Activated CD4-positive, alpha-beta T cell treated with anti-CD3 and anti-CD28 coated beads for 1 hour (primary cell): ENCODE measurements around the gene PTPRG.

Source experiments
- DNase-seq: peaks from one replicate; pipeline ENCODE4 v3.0.0-alpha.2; 2020

PTPRG gene

DNA sequence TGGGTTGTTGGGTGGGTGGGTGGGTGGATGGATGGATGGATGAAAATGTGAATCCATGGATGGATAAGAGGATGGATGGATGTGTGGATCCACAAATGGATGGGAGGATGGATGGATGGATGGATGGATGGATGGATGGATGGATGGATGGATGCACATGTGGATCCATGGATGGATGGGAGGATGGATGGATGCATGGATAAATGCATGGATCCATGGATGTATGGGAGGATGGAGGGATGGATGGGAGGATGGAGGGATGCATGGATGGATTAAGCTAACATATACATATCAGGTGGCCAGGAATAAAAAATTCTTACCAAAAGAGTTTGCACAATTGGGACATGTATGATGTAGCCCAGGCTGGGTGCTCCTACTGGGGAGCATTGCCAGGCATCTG, 616.7 kb downstream of the PTPRG start:
- DNase-seq = no peak

DNA sequence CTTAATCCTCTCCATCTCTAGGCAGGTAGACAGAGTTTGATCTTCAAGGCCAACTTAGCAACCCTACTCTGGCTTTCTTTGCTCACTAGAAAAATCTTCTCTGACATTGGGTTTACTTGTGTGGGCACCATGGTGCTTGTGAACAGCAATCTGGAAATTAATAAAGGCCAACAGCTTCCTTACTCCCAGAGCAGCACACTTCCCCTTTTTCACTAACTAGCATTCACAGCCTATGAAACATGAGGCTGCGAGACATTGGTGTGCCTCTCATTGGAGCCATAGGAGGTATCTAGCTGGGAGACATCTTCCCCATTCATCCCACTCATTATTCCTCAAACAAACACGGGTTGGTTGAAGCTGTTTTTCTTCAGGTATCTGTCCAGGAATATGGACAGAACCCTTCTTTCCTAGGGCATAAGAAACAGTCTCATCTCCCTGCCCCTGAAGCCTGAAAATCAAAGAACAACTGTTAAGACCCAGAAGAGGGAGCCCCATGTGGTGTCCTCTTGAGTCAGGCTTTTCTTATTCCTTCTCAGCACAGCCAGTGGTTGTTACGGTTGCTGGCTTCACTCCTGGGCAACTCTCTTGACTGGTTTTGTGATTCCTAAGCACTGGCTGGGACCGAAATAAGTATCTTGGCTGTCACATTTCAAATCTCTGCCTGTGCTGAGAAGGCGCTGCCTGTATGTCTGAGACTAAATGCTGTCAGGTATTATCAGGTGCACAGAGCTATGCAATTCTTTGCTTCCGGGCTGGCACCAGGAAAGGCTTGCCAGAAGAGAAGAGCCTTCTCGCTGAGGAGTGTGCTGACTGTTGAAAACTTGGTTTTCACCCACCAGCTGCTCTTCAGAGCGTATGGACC, 617.6 kb downstream of the PTPRG start:
- DNase-seq = no peak

- no peak for DNase-seq
These were observed 619.1 kb downstream of the PTPRG start for GRCh38 chr3:62180514-62180913.

DNA sequence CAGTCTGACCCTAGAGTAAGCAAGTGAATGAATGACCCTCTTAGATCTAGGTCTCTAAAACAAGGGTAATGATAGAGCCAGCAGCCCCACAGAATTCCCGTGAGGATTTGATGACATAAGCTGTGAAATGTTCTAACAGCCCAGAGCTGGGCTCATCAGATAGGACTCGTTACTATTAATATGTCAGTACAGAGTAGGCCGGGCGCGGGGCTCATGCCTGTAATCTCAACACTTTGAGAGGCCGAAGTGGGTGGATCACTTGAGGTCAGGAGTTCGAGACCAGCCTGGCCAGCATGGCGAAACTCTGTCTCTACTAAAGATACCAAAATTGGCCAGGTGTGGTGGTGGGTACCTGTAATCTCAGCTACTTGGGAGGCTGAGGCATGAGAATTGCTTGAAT, 621.7 kb downstream of the PTPRG start:
- no peak for DNase-seq

- DNase-seq = no peak
These were observed 622.6 kb downstream of the PTPRG start for GRCh38 chr3:62183969-62184368.

GRCh38 chr3:62184559-62184958, 623.2 kb downstream of the PTPRG start:
- DNase-seq = no peak

DNA sequence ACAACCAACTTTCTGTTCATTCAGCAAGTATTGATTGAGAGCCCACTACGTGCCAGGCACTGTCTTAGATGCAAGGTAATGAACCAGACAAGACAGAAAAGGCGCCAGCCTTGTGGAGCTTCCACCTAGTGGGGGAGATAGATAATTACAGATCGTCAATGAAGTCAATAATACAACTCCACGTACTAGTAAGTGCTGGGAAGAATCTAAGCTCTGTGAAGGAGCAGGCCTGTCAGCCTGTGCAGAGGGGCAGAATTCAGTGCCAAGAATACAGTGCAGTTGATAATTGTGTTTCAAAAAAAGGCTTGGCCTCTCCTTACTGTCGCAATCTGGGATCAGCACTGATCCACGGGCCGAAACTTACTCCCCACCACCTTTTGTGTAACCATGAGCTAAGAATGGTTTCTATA, 625.7 kb downstream of the PTPRG start:
- no peak for DNase-seq

DNA sequence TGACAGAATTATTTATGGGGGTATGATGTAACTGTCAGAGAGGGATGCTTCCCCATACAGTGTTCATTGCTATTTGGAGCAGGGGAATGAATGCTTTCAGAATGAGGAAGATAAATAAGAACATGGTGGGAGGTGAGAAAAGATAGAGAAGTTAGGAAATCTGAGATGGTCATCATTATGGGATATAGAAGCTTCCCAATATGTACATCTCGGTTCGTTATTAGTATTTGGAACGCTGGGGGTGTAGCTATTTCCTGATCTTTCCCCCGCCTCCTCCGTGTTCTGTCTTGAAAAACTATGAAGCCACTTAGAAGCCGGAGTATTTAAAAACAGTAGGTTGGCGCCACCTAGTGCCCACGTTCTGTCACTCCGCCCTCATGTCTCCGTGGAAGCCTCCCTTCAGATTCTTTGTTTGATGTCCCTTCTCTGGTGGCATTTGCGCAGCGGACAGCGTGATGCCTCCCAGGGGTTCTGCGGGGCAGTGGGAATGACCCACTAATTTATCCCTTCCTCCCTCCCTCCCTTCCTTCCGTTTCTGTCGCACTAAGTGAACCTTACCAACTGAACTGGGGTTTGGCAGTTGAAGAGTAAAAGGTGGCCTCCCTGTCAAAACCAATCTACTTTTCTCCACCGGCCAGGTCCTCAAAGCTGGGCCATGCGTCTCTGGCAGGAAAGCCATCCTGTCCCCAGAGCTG, 627.5 kb downstream of the PTPRG start:
- peak; percentile 41 for DNase-seq

- no peak for DNase-seq
These were observed 628.0 kb downstream of the PTPRG start for GRCh38 chr3:62189376-62189698.

DNA sequence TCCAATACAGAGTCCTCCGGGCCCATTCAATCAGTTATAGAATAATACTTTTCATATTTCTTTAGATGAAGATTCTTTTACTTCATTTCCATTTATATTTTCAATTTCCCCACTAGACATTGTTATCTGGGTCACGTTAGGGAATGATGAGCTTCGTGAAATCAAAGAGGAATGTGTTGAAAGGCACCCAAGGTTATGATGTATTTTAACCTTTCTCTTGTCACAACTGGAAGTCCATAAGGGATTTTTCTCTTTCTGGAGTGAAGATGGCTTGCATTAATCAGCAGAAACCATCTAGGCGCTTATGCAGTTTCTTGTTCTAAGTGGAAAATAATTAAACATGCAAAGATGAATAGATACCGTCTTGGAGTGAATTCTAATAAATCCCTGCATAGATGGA, 631.5 kb downstream of the PTPRG start:
- no peak for DNase-seq

- no peak for DNase-seq
These were observed 632.4 kb downstream of the PTPRG start for GRCh38 chr3:62193586-62194345.

DNA sequence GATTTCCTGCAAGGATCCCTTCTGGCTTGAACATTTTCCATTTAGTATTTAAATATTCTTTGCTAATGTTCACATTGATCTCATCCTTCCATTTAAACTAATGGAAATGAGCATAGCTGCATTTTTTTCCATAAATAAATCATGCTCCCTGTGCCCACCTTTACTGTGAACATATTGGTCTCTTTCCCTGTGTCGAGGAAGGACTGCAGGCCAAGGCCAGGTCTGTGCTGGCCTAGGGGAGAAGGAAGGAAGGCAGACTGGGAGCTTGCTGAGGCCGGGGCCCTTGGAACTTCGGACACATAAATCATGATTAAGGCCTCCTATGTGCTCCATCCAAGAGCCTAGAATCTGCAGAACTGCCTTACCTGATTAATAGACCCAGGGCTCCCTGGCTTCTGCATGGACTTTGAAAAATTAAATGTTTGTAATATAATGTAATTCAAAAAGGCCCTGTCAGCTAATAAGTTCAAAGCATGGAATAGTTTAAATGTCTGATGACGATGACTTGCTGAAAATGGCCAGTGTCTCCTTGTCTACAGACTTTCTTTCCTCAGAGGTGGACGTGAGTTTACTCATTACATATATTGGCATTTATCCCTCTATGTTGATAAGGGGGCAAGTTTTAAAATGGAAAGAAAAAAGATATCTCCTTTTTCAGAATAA, 636.1 kb downstream of the PTPRG start:
- DNase-seq = no peak

DNA sequence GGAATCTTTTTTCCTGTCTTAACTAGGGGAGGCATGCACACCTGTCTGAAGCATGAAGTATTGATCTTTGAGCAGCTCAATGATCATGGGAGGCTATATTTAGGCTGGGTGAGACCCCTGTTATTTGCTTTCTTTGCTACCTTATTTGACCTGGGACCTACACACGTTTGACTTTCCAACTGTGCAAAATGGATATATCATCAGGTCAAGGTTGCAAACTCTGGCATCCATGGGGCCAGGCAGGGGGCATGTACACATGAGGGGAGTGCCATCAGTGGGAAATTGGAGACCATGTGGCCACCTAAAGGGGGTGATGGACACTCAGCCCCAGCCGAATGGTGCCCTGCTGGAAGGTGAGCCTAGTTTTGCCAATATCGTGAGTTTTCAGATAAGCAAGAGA, 637.8 kb downstream of the PTPRG start:
- no peak for DNase-seq

DNA sequence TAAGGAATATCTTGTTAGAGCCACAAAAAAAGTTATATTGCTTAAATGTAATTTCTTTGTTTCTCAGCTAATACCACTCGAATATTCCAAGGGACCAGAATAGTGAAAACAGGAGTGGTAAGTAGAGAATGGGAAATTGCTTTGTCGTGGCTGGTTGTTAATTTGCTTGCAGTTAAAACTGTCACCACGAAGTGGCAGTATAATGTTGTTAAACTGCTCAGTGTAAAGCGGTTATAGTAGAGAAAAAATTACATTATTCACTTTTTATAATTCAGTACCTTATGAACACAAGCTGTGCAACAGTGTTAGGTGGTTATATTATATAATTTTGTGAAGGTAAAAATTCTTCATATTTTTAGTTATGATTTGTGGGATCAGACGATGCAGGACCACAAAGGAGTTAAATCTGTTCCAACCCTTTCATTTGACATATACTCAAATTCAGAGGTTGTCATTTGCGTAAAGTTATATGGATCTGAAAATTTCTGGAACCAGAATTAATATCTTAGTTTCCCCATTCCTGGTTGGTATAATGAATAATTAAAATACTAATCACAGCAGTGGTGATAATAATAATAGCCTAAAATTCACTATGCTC, 640.2 kb downstream of the PTPRG start:
- DNase-seq = no peak

GRCh38 chr3:62203152-62203551, 641.8 kb downstream of the PTPRG start:
- no peak for DNase-seq

- DNase-seq = no peak
These were observed 642.2 kb downstream of the PTPRG start for GRCh38 chr3:62203561-62203960.

GRCh38 chr3:62207197-62207596, 645.8 kb downstream of the PTPRG start:
- no peak for DNase-seq

GRCh38 chr3:62208385-62208784, 647.0 kb downstream of the PTPRG start:
- no peak for DNase-seq

GRCh38 chr3:62209101-62209500, 647.7 kb downstream of the PTPRG start:
- DNase-seq = no peak

GRCh38 chr3:62210011-62210410, 648.6 kb downstream of the PTPRG start:
- no peak for DNase-seq

GRCh38 chr3:62211675-62212429, 650.5 kb downstream of the PTPRG start:
- DNase-seq = no peak

DNA sequence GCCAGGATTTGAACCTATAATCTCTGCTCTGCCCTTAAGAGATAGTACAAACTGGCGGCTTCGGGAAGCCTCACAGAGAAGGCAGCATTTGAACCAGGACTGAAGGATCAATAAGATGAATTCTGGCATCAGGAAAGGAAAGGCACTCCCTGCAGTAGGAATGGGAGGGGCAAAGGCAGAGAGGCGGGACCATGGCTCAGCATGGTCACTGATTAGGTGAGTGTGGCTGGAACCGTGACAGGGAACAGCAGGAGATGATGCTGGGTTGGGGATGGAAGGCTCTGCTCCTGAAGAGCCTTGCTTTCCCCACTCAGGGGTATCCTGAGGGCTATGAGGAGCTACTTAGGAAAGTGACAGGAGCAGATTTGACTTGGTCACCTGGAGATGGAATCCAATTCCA, 653.5 kb downstream of the PTPRG start:
- no peak for DNase-seq
